GM10266 (cell line): ENCODE measurements around the gene PDE4D.

Experiments
- DNase-seq: peaks from one replicate; pipeline ENCODE4 v3.0.0; 2012; ENCODE audit errors: extremely low spot score
- TF ChIP-seq, protein P1 (sequence below): IDR thresholded peaks from 2 replicates; pipeline ENCODE4 v1.5.1; 2012; ENCODE audit warnings: mild to moderate bottlenecking, low read depth; ENCODE audit not compliant: control insufficient read depth, insufficient read depth; ENCODE audit errors: missing control alignments

Gene PDE4D

DNA sequence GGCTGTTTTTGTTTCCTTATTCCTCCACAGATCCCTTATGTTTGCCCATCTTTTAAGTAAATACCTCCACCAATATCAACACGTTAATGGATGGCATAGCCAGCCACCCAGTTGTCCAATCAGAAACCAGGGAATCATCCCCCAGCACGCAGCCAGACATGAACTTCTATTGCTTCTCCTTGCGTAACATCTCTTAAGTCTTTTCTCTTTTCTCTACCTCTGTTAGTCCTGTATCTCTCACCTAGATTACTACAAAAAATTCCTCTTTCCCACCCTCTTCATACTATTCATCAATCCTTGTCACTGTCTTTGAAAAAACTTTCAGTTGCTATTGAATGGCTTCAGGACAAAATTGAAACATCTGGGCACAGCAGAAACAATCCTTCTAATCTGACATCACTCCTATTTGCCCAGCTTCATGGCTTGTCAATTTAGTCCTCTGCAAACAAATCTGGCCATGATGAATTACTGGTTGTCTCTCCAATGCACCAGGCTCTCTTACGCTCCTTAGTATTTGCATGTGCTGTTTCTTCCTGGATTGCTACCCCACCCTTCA is 961.4 kb downstream of the PDE4D start:
- TF ChIP-seq, protein P1, sequence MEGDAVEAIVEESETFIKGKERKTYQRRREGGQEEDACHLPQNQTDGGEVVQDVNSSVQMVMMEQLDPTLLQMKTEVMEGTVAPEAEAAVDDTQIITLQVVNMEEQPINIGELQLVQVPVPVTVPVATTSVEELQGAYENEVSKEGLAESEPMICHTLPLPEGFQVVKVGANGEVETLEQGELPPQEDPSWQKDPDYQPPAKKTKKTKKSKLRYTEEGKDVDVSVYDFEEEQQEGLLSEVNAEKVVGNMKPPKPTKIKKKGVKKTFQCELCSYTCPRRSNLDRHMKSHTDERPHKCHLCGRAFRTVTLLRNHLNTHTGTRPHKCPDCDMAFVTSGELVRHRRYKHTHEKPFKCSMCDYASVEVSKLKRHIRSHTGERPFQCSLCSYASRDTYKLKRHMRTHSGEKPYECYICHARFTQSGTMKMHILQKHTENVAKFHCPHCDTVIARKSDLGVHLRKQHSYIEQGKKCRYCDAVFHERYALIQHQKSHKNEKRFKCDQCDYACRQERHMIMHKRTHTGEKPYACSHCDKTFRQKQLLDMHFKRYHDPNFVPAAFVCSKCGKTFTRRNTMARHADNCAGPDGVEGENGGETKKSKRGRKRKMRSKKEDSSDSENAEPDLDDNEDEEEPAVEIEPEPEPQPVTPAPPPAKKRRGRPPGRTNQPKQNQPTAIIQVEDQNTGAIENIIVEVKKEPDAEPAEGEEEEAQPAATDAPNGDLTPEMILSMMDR = no peak
- DNase-seq = no peak

DNA sequence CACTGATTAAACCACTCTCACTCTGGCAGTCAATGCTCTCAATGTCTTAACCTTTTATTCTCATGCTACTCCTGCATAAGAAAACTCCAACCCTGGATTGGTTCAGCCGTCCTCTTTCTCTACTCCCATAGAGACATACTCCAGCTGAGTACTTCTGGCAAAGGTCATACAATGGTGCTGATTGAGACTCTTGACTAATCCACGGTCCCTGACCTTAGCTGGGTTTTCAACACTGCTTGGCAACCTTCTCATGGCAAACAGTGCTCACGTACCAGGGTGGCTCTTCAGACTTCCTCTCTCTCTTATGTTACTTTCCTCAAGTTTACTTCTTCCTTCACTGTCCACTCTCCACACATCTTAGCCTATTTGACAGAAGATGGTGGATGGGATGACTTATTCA is 963.0 kb downstream of the PDE4D start:
- TF ChIP-seq, protein P1 = no peak

DNA sequence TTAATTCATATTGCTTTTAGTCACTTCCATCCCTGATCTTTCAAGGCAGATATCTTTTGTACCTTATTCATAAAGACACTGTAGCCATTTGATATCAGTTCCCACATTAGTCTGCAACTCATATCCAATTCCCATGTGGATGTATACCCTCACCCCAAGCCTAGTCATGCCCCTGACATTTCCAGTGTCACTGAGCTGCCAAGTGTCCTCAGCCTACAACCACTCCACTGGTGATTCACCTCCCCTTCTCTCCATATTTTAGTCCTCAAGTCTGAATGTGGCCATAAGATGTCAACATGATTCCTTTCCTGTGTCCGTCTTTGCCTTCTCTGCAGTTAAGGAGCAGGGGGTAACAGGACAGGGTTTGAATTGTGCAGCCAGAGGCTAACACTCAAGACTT is 963.8 kb downstream of the PDE4D start:
- TF ChIP-seq, protein P1 = no peak
- DNase-seq = no peak

More for the DNA sequence above, 963.0 kb downstream of the PDE4D start:
- no peak for DNase-seq

DNA sequence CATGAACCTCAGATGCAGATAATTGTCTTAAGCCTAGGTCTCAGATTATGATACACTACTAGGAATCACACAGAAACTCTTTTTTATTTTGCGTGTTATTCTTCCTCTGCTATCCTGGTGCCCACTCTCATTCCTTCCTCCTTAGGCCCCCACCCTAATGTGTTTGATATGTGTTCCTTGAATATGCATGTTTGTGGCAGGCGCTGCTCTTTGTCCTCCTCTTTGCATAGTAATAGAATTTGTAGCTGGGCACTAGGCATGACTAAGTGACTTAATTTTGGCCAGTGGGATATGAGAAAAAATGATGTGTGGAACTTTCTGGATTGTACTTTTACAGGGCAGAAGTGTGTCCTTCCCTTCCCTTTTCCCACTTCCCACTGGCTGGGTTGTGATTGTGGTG is 965.6 kb downstream of the PDE4D start:
- TF ChIP-seq, protein P1 = no peak
- DNase-seq = no peak

DNA sequence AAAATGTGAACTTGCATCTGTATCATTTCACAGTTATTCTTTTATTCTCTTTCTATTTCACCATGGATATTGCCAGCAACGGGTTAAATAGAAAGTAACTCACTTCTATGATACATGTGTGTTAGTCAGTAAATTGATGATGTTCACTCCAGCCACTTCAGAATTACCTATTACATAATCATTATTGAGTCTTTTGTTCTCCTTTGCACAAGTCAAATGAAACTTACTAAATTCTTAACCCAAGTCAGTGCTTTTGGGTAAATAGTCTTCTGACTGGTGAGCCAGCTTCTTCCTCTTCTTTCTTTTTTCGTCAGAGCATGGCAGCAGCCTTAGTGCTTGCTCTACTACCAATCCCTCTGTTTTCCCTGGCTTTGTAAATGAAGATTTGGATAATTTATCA is 966.3 kb downstream of the PDE4D start:
- TF ChIP-seq, protein P1 = no peak
- no peak for DNase-seq

DNA sequence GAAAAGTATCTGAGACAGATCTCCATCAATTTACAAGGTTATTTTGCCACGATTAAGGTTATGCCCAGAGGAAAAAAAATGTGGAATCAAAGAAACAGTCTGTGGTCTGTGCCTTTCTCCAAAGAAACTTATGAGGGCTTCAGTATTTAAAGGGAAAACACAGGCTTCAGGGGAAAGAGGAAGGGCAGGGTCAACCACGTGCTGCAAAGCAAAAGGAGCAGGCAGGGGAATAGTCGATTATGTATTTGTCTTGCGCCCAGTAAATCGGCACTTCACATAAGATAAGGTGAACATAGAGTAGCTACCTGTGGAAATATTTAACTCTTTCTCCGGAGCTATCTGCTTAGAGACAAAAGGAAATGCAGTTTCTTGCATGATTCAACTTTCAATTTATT is 967.0 kb downstream of the PDE4D start:
- TF ChIP-seq, protein P1 = no peak
- DNase-seq = no peak

DNA sequence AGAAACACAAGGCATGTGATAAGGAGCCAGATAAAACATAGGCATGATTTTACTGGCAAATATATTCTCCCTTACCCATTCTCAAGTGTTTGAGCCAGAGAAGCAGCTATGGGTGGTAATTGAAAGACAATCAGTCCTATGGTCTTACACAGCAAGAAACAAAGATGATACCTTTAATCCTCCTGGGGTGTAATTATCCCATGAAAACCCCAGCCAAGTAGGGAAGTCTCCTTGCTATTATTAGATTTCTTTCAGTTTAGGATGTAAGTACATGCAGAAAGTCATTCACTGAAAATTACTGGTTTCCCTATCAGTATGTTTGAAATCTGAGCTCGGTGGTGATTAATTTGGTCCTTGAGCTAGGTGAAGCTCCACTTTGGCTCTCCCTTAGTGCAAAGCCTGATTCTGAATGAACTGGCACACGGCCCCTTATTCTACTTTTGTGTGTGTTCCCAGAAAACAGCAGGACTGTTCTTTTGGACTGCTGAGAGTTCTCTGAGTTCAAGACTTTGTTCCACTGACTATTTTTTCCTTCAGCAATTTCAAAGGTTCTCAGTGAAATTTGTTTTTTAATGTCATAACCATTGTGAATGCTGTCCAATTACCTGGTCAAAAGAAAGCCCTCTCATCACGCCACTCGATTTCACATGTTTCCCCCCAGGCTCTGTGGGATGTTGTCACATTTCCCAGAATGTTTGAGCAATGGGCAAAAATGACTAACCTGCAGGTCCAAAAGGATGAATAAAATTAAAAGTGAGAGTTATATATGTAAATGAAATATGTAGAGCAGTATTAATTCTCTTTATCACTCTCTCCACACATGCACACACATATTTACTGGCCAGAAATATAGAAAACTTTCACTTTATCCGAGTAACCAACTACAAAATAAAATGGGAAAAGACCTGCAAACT is 967.6 kb downstream of the PDE4D start:
- no peak for DNase-seq
- TF ChIP-seq, protein P1 = no peak
